GM18511 (cell line): Measurements from ENCODE around the gene KHK.

Experiments used
- ATAC-seq: cut with Tn5 transposase; IDR thresholded peaks from one replicate; pipeline ENCODE4 v1.9.1; 2021; ENCODE audit warnings: mild to moderate bottlenecking, moderate library complexity; ENCODE audit not compliant: unreplicated experiment

The KHK gene

DNA sequence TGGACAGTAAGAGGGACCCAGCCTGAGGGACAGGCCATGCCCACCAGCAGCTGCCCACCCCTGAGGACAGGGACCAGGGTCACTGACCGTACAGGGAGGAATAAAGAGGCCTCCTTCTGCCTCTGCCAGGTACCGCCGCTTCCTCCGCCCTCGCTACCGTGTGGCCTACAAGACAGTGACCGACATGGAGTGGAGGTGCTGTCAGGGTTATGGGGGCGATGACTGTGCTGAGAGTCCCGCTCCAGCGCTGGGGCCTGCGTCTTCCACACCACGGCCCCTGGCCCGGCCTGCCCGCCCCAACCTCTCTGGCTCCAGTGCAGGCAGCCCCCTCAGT, 6.0 kb upstream of the KHK start:
- ATAC-seq: no peak

DNA sequence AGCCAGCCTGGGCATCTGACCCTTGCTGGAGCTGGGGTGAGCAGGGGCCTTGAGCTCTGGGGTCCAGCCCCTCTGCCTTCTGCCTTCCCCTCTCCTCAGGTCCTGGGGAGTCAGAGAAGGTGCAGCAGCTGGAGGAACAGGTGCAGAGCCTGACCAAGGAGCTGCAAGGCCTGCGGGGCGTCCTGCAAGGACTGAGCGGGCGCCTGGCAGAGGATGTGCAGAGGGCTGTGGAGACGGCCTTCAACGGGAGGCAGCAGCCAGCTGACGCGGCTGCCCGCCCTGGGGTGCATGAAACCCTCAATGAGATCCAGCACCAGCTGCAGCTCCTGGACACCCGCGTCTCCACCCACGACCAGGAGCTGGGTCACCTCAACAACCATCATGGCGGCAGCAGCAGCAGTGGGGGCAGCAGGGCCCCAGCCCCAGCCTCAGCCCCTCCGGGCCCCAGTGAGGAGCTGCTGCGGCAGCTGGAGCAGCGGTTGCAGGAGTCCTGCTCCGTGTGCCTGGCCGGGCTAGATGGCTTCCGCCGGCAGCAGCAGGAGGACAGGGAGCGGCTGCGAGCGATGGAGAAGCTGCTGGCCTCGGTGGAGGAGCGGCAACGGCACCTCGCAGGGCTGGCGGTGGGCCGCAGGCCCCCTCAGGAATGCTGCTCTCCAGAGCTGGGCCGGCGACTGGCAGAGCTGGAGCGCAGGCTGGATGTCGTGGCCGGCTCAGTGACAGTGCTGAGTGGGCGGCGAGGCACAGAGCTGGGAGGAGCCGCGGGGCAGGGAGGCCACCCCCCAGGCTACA, 4.4 kb upstream of the KHK start:
- no peak for ATAC-seq

DNA sequence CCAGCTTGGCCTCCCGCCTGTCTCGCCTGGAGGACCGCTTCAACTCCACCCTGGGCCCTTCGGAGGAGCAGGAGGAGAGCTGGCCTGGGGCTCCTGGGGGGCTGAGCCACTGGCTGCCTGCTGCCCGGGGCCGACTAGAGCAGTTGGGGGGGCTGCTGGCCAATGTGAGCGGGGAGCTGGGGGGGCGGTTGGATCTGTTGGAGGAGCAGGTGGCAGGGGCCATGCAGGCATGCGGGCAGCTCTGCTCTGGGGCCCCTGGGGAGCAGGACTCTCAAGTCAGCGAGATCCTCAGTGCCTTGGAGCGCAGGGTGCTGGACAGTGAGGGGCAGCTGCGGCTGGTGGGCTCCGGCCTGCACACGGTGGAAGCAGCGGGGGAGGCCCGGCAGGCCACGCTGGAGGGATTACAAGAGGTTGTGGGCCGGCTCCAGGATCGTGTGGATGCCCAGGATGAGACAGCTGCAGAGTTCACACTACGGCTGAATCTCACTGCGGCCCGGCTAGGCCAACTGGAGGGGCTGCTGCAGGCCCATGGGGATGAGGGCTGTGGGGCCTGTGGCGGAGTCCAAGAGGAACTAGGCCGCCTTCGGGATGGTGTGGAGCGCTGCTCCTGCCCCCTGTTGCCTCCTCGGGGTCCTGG, 3.7 kb upstream of the KHK start:
- no peak for ATAC-seq

DNA sequence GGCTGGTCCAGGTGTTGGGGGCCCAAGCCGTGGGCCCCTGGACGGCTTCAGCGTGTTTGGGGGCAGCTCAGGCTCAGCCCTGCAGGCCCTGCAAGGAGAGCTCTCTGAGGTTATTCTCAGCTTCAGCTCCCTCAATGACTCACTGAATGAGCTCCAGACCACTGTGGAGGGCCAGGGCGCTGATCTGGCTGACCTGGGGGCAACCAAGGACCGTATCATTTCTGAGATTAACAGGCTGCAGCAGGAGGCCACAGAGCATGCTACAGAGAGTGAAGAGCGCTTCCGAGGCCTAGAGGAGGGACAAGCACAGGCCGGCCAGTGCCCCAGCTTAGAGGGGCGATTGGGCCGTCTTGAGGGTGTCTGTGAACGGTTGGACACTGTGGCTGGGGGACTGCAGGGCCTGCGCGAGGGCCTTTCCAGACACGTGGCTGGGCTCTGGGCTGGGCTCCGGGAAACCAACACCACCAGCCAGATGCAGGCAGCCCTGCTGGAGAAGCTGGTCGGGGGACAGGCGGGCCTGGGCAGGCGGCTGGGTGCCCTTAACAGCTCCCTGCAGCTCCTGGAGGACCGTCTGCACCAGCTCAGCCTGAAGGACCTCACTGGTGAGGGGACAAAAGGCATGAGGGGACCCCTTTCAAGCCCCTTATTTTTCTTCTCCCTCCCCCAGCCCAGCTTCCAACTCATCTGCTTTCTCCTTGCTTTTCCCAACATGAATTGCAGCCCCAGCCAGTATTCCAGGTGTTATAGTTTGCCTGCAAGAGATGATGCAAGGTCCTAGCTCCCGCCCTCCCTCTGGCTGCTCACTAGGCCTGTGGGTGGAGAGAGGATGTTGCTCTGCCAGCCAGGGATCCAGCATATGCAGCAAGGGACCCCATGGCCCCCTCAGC, 2.9 kb upstream of the KHK start:
- no peak for ATAC-seq

DNA sequence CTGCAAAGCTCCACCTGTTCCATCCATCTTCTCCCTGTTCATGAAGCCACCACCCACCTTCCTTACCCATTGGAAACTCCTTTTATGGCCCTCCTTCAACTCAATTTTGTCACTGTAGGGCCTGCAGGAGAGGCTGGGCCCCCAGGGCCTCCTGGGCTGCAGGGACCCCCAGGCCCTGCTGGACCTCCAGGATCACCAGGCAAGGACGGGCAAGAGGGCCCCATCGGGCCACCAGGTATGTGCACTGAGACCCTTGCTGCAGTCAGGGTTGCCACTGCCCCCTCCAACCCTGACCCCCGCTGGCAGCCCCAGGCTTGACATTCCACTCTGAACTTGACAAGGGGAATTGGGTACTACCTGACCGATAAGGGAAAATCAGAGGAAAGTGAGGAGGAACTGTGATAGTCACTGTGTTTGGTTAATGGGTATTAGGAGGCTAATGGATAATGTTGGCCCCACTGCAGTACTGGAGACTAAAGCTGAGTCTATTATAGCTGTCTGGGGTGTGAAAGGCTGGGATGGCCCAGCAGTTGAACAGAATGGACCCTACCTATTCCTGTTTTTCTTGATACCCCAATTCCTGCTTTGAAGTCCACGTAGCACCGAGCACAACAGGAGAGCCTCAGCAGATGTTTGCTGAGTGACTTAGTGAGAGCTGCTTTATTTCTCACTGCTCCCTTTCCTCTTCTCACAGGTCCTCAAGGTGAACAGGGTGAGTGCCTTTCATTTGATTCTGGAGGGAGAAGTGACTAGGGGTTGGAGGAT, 2.1 kb upstream of the KHK start:
- ATAC-seq: no peak

DNA sequence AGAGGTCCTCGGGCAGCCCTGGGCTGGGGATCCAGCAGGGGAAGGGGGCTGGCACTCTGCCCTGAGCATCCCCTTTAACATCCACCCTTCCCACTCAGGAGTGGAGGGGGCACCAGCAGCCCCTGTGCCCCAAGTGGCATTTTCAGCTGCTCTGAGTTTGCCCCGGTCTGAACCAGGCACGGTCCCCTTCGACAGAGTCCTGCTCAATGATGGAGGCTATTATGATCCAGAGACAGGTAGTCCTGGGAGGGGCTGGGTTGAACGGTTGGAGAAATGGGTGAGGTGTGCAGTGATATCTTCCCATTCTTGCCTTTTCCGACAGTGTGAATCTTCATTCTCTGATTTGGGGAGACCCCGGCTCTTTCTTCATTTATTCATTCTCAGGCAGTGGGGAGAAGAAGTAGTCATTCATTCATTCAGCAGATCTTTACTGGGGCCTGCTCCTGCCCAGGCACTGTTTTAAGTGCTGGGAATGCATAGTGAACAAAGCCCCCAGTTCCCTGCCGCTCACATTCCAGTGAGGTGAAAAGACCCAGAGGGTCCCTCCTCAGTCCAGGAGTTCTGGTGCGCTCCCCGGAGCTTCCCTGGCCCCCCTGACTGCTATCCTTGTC, 1.4 kb upstream of the KHK start:
- ATAC-seq: no peak

DNA sequence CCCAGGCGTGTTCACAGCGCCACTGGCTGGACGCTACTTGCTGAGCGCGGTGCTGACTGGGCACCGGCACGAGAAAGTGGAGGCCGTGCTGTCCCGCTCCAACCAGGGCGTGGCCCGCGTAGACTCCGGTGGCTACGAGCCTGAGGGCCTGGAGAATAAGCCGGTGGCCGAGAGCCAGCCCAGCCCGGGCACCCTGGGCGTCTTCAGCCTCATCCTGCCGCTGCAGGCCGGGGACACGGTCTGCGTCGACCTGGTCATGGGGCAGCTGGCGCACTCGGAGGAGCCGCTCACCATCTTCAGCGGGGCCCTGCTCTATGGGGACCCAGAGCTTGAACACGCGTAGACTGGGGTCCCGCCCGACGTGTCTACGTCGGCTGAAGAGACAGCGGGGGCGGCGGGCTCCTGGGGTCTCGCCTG, 891 bp upstream of the KHK start:
- ATAC-seq: peak; percentile 14

DNA sequence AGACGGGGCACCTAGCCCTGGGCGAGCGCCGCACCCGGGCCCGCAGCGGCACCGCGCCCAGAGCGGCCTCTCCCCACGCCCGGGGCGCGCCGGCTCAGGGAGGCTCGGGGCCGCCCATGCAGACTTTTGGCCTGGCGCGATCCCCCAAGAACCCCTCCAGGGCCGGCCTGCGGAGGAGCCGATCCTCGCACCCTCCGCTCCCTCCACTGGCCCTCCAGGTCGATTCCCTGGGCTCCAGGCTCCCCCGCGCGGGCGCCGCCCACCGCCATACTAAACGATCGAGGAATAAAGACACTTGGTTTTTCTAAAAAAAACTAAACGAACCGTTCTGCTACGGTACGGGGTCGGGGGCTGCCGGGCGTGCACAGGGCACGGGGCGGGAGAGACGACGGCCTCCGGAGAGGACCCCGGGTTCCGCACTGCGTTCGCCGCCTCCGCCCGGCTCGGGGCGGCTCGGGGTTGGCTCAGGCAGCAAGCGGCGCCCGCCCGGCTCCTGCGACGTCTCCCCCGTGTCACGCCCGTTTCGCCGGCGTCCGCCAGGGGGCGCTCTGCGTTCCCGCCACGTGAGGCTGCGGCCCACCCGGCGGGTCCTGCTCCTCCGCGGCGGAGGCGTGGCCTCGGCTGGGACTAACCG, 365 bp upstream of the KHK start:
- ATAC-seq: peak; percentile 81

DNA sequence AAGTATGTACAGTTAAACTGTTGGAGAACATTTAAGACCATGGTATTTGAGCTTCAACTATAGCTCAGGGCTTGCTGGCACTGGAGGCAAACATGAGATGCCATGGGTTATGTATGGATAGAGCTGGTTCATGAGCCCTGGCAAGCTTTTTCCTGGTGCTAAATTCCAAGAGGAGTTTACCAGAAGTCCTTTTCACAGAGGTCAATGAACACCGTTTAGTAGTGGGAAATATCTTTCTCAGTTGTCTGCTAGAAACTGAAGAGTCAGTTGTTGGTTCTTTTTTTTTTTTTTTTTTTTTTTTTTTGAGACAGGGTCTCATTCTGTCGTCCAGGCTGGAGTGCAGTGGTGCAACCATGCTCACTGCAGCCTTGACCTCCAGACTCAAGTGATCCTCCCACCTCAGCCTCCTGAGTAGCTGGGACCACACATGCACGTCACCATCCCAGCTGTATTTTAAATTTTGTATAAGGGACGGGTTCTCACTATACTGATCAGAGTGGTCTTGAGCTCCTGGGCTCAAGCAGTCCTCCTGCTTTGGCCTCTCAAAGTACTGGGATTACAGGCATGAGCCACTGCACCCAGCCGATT, 1.3 kb downstream of the KHK start:
- no peak for ATAC-seq

DNA sequence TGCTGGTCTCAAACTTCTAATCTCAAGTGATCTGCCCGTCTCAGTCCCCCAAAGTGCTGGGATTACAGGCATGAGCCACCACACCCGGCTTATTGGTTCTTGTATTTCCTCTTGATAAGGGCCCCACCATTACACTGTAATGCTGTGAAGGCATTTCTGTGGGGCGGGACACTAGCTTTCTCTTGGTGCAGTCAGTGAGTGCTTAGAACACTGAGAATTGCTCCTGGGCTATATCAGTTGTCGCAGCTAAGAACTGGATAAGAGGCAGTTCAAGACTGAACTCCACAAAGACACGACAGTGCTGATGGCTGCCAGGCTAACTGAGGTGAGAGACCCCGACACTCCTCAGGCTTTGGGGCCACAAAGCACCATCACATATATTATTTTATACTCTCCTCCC, 2.1 kb downstream of the KHK start:
- ATAC-seq: no peak

DNA sequence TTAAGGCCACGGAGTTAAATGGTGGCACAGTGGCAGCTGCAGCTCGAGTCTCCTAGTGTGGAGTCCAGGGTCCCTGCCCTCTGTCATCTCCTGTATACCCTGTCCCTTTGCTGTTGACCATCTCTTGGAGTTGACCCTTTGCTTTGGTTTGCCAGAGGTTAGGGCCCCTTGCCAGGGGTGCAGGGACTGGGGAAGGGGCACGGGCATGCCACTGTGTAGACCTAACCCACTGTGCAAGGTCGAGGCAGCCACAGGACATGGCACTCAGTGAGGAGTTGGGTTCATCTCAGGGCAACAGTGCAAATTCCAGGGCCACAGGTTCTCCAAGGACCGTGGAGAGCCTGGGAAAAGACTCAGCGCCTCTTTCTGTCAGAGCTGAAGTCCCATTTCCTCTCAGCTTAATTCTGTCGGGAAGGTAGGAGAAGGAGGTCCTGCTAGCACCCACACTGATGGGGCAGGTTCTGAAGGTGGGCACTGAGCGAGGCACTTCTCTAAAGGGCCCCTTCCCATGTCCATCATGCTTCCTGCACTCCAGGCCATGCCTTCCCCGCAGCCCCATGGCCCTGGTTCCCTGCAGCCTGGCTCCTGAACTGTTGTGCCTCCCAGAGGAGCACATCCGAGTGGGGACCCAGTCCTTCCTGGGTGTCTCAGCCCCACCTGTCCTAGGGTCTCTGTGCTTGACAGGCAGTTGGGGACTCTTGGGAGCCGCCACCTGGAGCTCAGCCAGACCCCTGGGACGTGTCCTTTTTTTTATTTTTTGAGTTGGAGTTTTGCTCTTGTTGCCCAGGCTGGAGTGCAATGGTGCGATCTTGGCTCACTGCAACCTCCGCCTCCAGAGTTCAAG, 2.8 kb downstream of the KHK start:
- ATAC-seq: no peak

DNA sequence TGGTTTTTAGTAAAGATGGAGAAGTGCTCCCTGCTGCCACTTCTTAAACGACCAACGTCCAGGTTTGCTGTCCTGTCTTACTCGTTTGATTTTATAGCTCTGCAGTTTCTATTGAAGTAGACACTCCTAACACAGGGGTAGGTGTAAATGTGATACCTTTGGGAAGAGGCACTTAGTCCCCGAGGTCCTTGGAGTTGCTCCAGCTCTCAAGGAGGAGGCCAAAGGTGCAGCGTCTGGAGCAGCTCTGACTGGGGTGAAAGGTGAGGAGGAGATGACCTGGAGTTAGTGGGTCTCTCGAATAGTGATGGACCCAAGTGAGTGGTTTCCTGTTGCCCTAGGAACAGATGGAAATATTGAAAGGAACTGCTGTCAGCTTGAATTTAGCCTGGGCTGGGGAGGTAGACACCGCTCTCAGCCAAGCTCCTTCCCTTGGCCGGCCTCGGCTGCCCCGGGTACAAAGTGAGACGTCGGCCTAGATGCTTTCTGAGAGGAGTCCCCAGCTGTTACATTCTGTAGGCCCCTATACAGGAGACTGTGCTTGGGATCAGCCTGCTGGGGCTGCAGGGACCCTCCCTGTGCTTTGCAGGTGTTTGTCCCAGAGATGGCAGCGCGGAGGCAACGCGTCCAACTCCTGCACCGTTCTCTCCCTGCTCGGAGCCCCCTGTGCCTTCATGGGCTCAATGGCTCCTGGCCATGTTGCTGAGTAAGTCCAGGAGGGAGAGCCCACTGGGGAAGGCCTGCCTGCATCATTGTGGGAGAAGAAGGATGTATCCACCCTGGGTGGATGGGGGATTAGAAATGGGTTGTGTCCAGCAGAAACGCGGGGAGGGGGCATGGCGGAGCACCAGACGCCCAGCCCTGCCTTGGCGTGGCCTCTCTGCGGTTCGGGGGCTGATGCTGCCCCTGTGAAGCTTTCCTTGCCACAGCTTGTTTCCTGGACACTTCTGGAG, 5.4 kb downstream of the KHK start:
- ATAC-seq: no peak

DNA sequence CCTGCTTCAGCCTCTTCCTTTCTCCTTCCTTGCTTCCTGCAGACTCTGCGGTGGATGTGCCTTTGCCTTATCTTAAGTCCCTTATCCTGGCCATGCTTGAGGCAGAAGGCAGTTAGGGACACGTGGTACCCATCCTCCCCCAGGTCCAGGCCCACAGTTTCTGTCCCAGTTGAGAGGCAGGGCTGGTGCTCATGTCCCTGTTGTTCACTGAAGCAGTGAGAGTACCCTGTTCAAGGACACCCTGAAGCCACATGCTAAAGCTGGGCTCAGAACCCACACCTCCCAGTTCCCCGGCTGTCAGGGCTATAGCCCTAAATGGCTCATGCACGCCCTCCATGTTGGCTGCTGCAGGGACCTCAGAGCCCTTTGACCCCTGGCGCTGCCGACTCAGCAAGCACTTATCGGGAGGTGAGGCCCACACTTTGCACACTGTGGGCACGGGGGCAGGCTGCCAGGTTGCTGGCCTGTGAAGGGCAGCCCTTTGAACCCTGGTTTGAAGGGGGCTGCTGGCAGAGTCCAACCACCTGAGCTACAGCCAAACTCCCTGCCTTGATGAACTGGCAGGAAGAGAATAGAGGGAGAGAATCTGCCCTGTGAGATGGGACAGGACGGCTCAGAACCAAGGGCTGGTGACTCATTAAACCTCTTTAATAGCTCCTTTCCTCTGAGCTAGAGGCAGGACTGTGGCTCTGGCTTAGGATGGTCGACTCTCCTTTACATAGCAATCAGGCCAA, 6.3 kb downstream of the KHK start:
- ATAC-seq: no peak

DNA sequence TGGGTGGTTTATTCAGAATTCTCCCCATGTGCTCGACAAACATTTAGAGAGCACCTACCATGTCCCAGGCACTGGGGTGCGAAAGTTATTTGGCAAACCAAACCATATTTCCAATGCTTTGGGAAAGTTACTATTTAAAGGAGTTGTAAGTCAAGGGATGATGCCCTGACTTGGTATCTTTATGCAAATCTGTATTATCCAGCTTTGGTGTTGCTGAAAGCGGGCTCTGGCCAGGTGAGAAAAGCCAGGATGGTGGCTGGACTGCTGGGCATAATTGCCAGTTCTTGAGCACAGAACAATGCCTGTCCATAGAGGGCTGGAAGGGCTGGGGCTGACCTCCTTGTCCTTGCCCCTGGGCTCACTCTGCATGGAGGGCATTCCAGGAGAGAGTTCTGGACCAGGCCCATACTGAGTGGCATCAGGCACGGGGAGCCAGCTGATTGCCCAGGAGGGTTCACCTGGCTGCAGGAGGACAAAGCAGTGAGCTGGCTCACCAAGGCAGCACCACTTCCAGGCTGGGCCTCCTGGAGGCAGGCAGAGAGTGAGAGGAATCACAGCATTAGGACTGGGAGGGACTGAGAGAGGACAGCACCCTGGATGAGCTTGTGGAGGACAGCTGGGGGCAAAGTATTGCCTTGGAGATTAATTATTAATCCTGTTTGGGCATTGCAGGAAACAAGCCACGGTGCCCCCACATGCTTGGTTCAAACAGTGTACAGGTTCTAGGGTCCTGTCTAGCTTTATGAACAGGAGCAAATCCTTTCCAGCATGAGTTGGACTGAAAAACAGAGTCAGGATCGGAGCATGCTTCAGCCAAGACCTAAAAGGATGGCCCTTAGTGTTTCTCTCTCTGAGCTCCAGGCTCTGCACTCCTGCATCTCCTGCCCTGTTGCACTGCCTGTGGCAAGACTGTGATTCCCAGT, 7.1 kb downstream of the KHK start:
- ATAC-seq: no peak

DNA sequence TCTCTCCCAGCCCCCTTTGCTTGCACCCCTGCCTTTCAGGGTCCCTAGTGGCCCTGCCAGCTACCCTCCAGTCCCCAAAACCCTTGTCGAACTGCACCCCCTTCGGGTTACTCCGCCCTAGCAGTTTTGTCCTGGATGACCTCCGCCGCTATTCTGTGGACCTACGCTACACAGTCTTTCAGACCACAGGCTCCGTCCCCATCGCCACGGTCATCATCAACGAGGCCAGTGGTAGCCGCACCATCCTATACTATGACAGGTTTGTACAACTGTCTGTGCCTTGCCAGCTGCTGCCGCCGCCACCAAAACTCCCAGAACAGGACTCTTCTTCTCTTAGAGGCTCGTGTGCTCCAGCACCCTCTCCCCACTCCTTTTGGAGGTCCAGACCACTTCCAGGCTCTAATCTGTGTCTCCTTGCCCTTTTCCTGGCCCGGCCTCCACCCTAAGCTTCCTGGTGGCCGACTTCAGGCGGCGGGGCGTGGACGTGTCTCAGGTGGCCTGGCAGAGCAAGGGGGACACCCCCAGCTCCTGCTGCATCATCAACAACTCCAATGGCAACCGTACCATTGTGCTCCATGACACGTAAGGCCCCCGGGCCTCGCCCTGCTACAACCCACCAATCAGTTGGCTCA, 7.9 kb downstream of the KHK start:
- ATAC-seq: no peak

DNA sequence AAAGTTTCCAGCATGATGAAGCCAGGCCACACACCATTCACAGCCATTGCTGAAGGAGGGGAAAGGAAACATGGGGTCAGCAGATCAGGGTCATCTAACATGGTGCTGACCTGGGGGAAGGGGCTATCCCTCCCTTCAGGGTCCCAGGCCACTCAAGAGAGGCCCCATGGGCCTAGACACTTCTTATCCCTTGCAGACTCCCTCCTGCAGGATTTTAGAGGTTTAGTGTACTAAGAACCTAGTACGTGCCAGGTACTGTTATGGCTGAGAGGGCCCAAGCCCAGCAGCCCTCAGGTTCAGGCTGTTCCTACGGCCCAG, 8.8 kb downstream of the KHK start:
- ATAC-seq: no peak
